Activated naive CD4-positive, alpha-beta T cell treated with anti-CD3 and anti-CD28 coated beads, Interleukin-2, amount 50 U/mL, for 24 hours (primary cell): ENCODE measurements around the gene LUC7L3.
"Not testable (repeated sequence)": the region's sequence is repeated elsewhere in the genome, so short reads cannot be mapped to it uniquely, and the experiment has no call there.

Experiments used
- H3K27ac Mint-ChIP-seq: one replicate; pipeline ENCODE4 v1.8.0; 2021; ENCODE audit warnings: mild to moderate bottlenecking, mixed read lengths
- H3K27me3 Mint-ChIP-seq: one replicate; pipeline ENCODE4 v1.8.0; 2021; ENCODE audit warnings: mixed read lengths
- H3K36me3 Mint-ChIP-seq: one replicate; pipeline ENCODE4 v1.8.0; 2021; ENCODE audit warnings: mixed read lengths
- H3K4me1 Mint-ChIP-seq: one replicate; pipeline ENCODE4 v1.8.0; 2021; ENCODE audit warnings: mixed read lengths
- H3K4me3 Mint-ChIP-seq: one replicate; pipeline ENCODE4 v1.8.0; 2021; ENCODE audit warnings: mild to moderate bottlenecking, mixed read lengths
- H3K9me3 Mint-ChIP-seq: one replicate; pipeline ENCODE4 v1.8.0; 2021; ENCODE audit warnings: mixed read lengths

The LUC7L3 gene

GRCh38 chr17:50798424-50799288 lies 79.3 kb downstream of the LUC7L3 start:
- H3K27ac Mint-ChIP-seq = no peak overlapping the region
- no peaks in the 10 kb centered on the region for H3K4me1 Mint-ChIP-seq
- H3K9me3 Mint-ChIP-seq = no peaks in the 10 kb centered on the region
- no peak overlapping the region for H3K4me3 Mint-ChIP-seq
- no peaks in the 10 kb centered on the region for H3K27me3 Mint-ChIP-seq
- no peaks in the 10 kb centered on the region for H3K36me3 Mint-ChIP-seq

- H3K4me1 Mint-ChIP-seq = no peaks in the 10 kb centered on the region
- H3K27me3 Mint-ChIP-seq = no peaks in the 10 kb centered on the region
- no peak overlapping the region for H3K27ac Mint-ChIP-seq
- H3K9me3 Mint-ChIP-seq = no peaks in the 10 kb centered on the region
- H3K4me3 Mint-ChIP-seq = no peak overlapping the region
- no peaks in the 10 kb centered on the region for H3K36me3 Mint-ChIP-seq
Measured at GRCh38 chr17:50799582-50799981, 80.2 kb downstream of the LUC7L3 start.

DNA sequence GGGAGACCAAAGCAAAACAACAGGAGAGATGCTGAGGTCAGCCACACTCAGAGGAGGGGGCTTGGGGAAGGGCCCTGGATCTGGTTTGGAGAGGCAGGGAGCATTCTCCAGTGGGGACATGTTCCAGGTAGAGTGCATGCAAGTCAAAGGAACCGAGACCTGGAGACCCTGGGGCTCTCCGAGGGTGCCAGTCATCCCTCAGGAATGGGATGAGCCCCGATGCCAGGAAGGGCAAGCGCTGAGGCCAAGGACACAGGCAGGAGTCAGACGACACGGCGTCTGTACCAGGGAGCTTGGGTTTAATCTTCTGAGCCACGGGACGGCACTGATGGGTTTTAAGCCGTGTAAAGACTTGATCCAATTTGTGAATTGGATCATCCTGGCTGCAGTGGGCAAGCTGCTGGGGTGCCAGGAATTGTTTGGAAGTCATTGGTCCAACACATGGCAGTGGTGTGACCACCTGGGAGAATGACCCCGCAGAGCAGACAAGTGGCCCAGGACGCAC lies 80.8 kb downstream of the LUC7L3 start:
- no peaks in the 10 kb centered on the region for H3K9me3 Mint-ChIP-seq
- H3K4me1 Mint-ChIP-seq = no peaks in the 10 kb centered on the region
- H3K36me3 Mint-ChIP-seq = no peaks in the 10 kb centered on the region
- no peaks in the 10 kb centered on the region for H3K27me3 Mint-ChIP-seq
- no peak overlapping the region for H3K27ac Mint-ChIP-seq
- no peak overlapping the region for H3K4me3 Mint-ChIP-seq

GRCh38 chr17:50802609-50803571 lies 83.5 kb downstream of the LUC7L3 start:
- H3K9me3 Mint-ChIP-seq = no peaks in the 10 kb centered on the region
- no peaks in the 10 kb centered on the region for H3K36me3 Mint-ChIP-seq
- no peaks in the 10 kb centered on the region for H3K4me1 Mint-ChIP-seq
- no peak overlapping the region for H3K4me3 Mint-ChIP-seq
- no peaks in the 10 kb centered on the region for H3K27me3 Mint-ChIP-seq
- H3K27ac Mint-ChIP-seq = no peak overlapping the region

DNA sequence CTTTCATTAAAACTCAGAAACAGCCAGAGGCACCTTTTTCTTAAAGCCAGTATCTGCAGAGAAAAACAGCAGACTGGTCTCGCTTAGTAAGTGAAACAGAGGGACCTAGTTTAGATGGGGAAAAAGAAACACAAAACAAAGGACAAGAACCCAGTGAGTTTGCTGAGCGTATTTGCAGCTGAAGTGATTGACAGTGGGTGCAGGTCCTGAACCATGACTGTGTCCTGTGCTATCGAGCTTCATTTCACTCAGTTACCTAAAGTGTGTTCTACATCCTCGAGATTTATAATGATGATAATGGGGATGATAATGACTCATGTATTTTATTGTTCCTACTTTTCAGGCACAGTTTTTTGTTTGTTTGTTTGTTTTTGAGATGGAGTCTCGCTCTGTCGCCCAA lies 84.3 kb downstream of the LUC7L3 start:
- H3K4me3 Mint-ChIP-seq = no peak overlapping the region
- no peaks in the 10 kb centered on the region for H3K4me1 Mint-ChIP-seq
- no peaks in the 10 kb centered on the region for H3K27me3 Mint-ChIP-seq
- H3K36me3 Mint-ChIP-seq = no peaks in the 10 kb centered on the region
- no peaks in the 10 kb centered on the region for H3K9me3 Mint-ChIP-seq
- no peak overlapping the region for H3K27ac Mint-ChIP-seq

- H3K27ac Mint-ChIP-seq, H3K27me3 Mint-ChIP-seq, H3K36me3 Mint-ChIP-seq, H3K9me3 Mint-ChIP-seq, H3K4me1 Mint-ChIP-seq, H3K4me3 Mint-ChIP-seq: not testable (repeated sequence)
Measured at GRCh38 chr17:50804749-50805475, 85.5 kb downstream of the LUC7L3 start.

GRCh38 chr17:50805486-50805885 lies 86.1 kb downstream of the LUC7L3 start:
- Mint-ChIP-seq H3K27ac (no peak overlapping the region), H3K4me1 (no peaks in the 10 kb centered on the region), H3K27me3 (no peaks in the 10 kb centered on the region), H3K4me3 (no peak overlapping the region), H3K36me3 (no peaks in the 10 kb centered on the region), H3K9me3 (no peaks in the 10 kb centered on the region)
